GM10266 (cell line): Measurements from ENCODE around the gene GRAMD2A.

ENCODE experiments used
- DNase-seq: peaks from one replicate; pipeline ENCODE4 v3.0.0; 2012; ENCODE audit errors: extremely low spot score
- CTCF ChIP-seq: IDR thresholded peaks from 2 replicates; pipeline ENCODE4 v1.5.1; 2012; ENCODE audit warnings: mild to moderate bottlenecking, low read depth; ENCODE audit not compliant: control insufficient read depth, insufficient read depth; ENCODE audit errors: missing control alignments

Gene GRAMD2A

GRCh38 chr15:72229947-72230196 is 32.3 kb upstream of the GRAMD2A start:
- no peak for TF ChIP-seq CTCF
- no peak for DNase-seq

- TF ChIP-seq CTCF = no peak
- DNase-seq = peak; percentile 47
These were observed 31.7 kb upstream of the GRAMD2A start for GRCh38 chr15:72229076-72229946.

- no peak for DNase-seq
- TF ChIP-seq CTCF = no peak
These were observed 30.1 kb upstream of the GRAMD2A start for GRCh38 chr15:72227720-72228119.

GRCh38 chr15:72227192-72227586 is 29.6 kb upstream of the GRAMD2A start:
- TF ChIP-seq CTCF = no peak
- DNase-seq = no peak

GRCh38 chr15:72223278-72223677 is 25.7 kb upstream of the GRAMD2A start:
- TF ChIP-seq CTCF = no peak
- no peak for DNase-seq

- TF ChIP-seq CTCF = no peak
- no peak for DNase-seq
These were observed 24.8 kb upstream of the GRAMD2A start for GRCh38 chr15:72222393-72222792.

GRCh38 chr15:72220687-72221086 is 23.1 kb upstream of the GRAMD2A start:
- no peak for DNase-seq
- TF ChIP-seq CTCF = no peak
